Stimulated activated CD8-positive, alpha-beta memory T cell treated with anti-CD3 and anti-CD28 coated beads, Interleukin-2, amount 100 ng/mL, for 1 hour (primary cell): ENCODE data around the gene KRTAP12-4.
"Not testable (repeated sequence)": the region's sequence is repeated elsewhere in the genome, so short reads cannot be mapped to it uniquely, and the experiment has no call there.

Source experiments
- DNase-seq, 2 donors: peaks; one replicate each; pipeline ENCODE4 v3.0.0-alpha.2; 2020; ENCODE audit warnings: low read depth in 2 of 2

The KRTAP12-4 gene

GRCh38 chr21:44632067-44632466 lies 22.4 kb downstream of the KRTAP12-4 start:
- no peak for DNase-seq

DNA sequence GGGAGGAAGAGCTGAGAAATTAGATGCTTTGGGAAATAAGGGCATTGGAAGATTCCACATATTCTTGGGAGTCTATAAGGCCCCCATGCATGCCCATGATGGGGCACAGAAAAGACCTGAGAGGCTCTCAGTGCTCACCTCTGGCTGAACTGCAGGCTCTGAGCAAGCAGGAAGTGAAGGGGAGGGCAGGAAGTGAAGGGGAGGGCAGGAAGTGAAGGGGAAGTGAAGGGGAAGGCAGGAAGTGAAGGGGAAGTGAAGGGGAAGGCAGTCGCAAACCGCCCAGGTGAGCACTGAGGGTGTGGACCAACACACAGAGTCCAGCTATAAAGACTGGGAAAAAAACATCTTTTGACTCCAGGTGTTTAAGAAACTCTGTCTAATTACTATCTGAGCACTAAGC lies 24.0 kb downstream of the KRTAP12-4 start:
- no peak for DNase-seq

GRCh38 chr21:44628707-44629391 lies 25.6 kb downstream of the KRTAP12-4 start:
- no peak for DNase-seq

- not testable (repeated sequence) for DNase-seq
Measured at GRCh38 chr21:44627831-44628233, 26.6 kb downstream of the KRTAP12-4 start.

DNA sequence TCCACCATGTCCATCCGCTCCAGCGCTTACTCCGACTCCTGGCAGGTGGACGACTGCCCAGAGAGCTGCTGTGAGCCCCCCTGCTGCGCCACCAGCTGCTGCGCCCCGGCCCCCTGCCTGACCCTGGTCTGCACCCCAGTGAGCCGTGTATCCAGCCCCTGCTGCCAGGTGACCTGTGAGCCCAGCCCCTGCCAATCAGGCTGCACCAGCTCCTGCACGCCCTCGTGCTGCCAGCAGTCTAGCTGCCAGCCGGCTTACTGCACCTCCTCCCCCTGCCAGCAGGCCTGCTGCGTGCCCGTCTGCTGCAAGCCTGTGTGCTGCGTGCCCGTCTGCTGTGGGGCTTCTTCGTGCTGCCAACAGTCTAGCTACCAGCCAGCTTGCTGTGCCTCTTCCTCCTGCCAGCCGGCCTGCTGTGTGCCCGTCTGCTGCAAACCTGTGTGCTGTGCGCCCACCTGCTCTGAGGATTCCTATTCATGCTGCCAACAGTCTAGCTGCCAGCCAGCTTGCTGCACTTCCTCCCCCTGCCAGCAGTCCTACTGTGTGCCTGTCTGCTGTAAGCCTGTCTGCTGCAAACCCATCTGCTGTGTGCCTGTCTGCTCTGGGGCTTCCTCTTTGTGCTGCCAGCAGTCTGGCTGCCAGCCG lies 27.2 kb downstream of the KRTAP12-4 start:
- not testable (repeated sequence) for DNase-seq

DNA sequence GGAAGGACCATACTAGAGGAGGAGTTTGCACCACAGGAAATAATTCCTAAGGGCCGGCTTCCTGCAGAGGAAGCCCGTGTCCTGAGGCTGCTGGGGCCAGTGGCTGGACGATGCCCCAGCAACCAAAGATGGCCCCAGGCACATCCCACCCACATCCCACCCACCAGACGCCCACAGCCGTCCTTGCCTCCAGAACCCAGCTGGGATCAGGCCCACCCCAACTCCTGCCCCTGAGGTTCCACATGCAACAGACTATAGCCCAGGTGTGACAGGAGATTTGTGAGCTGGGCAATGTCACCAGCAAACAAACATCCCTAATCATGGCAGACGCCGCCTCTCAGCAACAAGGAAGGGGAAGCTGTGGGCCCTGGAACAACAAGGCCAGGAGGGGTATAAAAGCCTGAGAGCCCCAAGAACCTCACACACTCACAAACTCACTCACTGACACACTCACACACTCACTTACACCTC lies 27.8 kb downstream of the KRTAP12-4 start, which contains the start of gene KRTAP10-9:
KRTAP10-9 (plus strand) TSS at position 421 of the 471 bp plus-strand sequence. CDS start 79 bp downstream, outside the sequence.
- DNase-seq: no peak

- no peak for DNase-seq
Measured at GRCh38 chr21:44626262-44626661, 28.2 kb downstream of the KRTAP12-4 start.

- DNase-seq: no peak
Measured at GRCh38 chr21:44625756-44626155, 28.7 kb downstream of the KRTAP12-4 start.

- DNase-seq: no peak
Measured at GRCh38 chr21:44623575-44623974, 30.9 kb downstream of the KRTAP12-4 start.

DNA sequence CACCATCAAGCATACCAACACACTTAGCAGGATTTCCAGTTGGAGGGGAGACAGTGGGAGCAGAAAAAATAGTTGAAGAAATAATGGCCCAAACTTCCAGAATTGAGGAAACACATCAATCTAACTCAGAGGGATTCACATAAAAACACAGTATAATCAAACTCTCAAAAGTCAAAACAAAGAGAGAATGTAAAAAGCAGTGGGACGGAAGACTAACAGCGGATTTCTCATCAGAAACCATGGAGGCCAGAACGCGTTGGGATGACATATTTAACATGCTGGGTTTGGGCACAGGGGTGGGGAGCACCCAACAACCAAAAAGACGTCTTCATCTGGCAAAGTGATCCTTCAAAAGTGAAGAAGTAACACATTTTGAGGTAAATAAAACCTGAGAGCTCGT lies 34.6 kb downstream of the KRTAP12-4 start:
- no peak for DNase-seq

DNA sequence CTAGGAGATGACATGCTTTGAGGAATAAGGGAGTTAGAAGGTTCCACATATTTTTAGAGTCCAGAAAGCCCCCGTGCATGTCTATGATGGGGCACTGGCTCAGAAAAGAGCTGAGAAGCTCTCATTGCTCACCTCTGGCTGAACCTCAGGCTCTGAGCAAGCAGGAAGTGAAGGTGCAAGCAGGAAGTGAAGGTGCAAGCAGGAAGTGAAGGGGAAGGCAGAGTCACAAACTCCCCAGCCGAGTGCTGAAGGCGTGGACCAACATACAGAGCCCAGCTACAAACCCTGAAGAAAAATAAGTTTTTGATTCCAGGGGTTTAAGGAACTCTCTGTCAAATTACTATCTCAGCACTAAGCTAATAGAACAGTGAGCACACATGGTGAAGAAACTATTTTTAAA lies 35.5 kb downstream of the KRTAP12-4 start:
- peak; percentile 27 to 43 for DNase-seq

- DNase-seq: no peak
Measured at GRCh38 chr21:44618504-44618903, 36.0 kb downstream of the KRTAP12-4 start.

- DNase-seq: no peak
Measured at GRCh38 chr21:44617071-44617501, 37.4 kb downstream of the KRTAP12-4 start.

- DNase-seq: no peak
Measured at GRCh38 chr21:44616591-44616926, 37.9 kb downstream of the KRTAP12-4 start.

DNA sequence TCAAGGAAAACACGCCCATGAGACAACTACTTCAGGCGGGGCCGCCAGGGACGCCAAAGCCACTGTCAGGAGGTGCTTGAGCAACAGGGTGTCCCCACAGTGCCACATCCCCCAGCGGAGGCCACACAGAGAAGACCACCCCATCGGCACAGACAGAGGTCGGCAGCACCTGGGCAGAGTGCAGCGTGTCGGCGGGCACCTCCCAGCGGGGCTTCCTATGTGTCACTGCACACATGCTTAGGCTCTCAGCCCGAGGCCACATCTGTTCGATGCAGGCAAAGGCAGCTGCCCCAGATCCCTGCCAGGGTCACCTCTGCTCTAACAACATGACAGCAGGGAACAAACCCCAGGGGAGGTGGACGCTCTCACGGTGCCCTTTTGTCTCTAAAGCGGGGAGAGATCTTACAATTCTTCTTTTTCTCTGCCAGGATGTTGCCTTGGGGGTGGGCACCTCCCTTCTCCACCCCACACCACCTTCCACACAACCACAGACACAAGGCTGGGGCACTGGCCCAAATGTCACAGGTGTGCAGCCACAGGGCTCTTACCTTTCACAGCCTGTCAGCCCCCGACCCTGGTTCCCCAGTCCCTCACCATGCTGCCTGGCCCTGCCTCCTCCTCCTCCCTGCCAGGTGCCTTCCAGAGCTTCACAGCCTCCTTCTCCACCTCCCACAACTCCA lies 38.4 kb downstream of the KRTAP12-4 start:
- no peak for DNase-seq

DNA sequence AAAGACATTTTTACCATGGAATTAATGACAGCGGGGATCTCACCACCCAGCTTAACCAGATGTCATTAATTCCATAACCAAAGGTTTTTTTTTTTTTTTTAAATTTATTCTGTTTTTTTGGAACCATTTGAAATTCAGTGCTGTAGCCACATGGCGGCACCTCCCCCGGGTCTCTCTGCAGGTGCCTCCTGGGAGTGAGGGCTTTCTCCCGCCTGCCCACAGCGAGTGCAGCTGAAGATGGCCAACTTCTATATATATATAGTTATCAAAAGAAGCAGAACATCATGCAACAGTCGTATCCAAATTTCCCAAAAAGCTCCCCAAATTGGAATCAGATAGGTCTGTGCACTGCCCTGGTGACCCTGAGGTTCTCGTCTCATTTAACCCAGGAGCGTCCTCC lies 39.0 kb downstream of the KRTAP12-4 start:
- no peak for DNase-seq

GRCh38 chr21:44614961-44615391 lies 39.5 kb downstream of the KRTAP12-4 start:
- no peak for DNase-seq

- no peak for DNase-seq
Measured at GRCh38 chr21:44614161-44614631, 40.3 kb downstream of the KRTAP12-4 start.

DNA sequence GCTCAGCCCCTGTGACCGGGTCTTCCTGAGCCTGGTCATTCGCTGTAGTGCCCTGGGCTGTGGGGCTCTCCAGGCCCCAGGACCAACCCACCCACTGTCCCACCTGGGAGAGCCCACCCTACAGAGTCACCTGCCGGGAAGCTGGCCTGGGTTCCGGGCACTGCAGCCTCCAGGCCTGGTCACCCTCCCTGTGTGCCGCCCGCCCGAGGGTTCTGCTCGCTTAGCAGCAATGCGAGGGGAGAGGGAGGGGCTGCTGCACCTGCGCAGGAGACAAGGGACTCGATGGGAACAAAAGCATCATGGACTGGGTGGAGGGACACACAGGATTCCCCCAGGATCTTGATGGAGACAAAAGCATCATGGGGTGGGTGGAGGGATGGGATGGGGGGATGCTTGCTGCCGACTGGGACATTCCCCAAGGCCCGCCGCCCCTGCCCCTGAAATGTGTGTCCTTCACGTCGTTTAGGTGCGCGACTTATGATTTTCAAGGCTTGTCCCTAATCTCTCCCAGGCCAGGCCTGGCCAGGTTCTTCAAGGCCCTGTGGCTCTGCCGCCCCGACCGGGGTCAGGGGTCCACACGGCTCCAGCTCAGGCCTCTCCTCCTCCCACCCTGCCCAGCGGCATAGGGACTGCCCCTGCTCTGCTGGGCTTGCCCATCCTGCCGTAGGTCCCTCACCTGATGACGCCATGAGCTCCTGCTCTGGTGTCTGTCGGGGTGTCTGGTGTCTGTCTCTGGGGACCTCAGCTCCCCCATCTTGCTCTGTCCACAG lies 40.9 kb downstream of the KRTAP12-4 start:
- no peak for DNase-seq

DNA sequence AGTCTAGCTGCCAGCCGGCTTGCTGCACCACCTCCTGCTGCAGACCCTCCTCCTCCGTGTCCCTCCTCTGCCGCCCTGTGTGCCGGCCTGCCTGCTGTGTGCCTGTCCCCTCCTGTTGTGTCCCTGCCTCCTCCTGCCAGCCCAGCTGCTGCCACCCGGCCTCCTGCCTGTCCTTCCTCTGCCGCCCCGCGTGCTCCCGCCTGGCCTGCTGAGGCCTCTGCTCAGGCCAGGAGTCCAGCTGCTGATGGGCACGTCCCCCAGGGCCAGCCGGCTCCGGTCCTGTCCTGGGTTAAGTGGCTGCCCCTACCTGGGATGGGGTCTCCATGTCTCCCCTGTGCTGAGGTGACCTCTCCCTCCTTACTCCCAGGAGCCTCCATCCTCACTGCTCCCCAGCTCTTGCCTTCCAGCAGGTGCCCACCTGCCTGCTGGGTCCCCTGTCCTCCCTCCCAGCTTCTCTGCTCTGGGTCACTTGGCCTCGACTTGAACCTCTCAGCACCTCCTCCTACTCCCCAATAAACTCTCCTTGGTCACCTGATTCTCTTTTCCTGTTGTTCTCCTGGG lies 41.7 kb downstream of the KRTAP12-4 start:
- DNase-seq: no peak

- no peak for DNase-seq
Measured at GRCh38 chr21:44612029-44612486, 42.4 kb downstream of the KRTAP12-4 start, which contains the start of gene KRTAP10-8. TSS of gene KRTAP10-8 (plus strand) at chr21:44612079. CDS start at chr21:44612101, 22 bp downstream.
